ENCODE data around the gene STK36. TPM values are rescaled to one million over a fixed set of nuclear protein-coding genes. Genes with fewer than 3 reads are reported as not detected.

The STK36 gene
- total RNA-seq, 2 experiments from 2014 or later = 9.7 to 21.1 TPM

DNA sequence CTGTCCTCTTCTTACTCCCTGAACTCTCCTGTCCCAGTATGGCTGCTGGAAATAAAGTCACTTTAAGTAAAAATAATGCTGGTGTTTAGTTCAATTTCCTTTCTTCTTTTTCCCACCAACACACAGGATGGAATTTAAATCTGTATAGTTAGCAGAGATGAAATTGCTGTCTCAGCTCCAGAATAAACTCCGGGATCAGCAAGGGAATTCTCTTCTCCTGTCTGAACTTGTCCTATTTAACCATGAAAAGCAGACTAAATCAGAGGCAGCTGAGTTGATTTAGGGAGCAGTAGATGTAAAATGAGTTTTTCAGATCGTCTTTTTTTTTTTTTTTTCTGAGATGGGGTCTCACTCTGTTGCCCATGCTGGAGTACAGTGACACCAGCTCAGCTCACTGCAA, 64.6 kb downstream of the STK36 start:
- Histone ChIP-seq H3K4me1 (ENCODE audit: insufficient read depth, low read length, poor library complexity, severe bottlenecking) (no peaks in the 10 kb centered on the region), H3K4me2 (ENCODE audit: low read length) (no peak overlapping the region), H3K9me2 (ENCODE audit: insufficient read depth, low read length) (no peaks in the 10 kb centered on the region), H3K27ac (ENCODE audit: low read depth, low read length, poor library complexity, severe bottlenecking) (no peak overlapping the region), H4K20me1 (ENCODE audit: insufficient read depth, low read length) (no peaks in the 10 kb centered on the region), H3K9me3 (ENCODE audit: low read length) (no peaks in the 10 kb centered on the region), H3K4me3 (ENCODE audit: low read depth, low read length, poor library complexity, severe bottlenecking) (no peak overlapping the region), H3K36me3 (ENCODE audit: insufficient read depth, low read length) (peaks cover 83% of the 10 kb centered on the region), H2AFZ (ENCODE audit: low read length) (no peak overlapping the region), H3K79me2 (ENCODE audit: insufficient read depth, low read depth, low read length) (peaks cover 13% of the 10 kb centered on the region; the same call in 1 of the 2 replicates)
- no peak for DNase-seq (ENCODE audit: low spot score)
- BruUV-seq (replicated peaks) = no TSS peak
- ChIA-PET POLR2A (no interaction called here), CTCF (ENCODE audit: unreplicated experiment) (no interaction called here)
- intact Hi-C loops (cut with micrococcal nuclease; ENCODE audit: unreplicated experiment) = no loop called here
- no peak for TF ChIP-seq EZH2phosphoT487 (IDR thresholded peaks at IDR 0.05; ENCODE audit: borderline replicate concordance, low read depth, low read length)
- TF ChIP-seq, protein P1, sequence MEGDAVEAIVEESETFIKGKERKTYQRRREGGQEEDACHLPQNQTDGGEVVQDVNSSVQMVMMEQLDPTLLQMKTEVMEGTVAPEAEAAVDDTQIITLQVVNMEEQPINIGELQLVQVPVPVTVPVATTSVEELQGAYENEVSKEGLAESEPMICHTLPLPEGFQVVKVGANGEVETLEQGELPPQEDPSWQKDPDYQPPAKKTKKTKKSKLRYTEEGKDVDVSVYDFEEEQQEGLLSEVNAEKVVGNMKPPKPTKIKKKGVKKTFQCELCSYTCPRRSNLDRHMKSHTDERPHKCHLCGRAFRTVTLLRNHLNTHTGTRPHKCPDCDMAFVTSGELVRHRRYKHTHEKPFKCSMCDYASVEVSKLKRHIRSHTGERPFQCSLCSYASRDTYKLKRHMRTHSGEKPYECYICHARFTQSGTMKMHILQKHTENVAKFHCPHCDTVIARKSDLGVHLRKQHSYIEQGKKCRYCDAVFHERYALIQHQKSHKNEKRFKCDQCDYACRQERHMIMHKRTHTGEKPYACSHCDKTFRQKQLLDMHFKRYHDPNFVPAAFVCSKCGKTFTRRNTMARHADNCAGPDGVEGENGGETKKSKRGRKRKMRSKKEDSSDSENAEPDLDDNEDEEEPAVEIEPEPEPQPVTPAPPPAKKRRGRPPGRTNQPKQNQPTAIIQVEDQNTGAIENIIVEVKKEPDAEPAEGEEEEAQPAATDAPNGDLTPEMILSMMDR (conservative IDR thresholded peaks at IDR 0.05; ENCODE audit: low read length) = no peak

DNA sequence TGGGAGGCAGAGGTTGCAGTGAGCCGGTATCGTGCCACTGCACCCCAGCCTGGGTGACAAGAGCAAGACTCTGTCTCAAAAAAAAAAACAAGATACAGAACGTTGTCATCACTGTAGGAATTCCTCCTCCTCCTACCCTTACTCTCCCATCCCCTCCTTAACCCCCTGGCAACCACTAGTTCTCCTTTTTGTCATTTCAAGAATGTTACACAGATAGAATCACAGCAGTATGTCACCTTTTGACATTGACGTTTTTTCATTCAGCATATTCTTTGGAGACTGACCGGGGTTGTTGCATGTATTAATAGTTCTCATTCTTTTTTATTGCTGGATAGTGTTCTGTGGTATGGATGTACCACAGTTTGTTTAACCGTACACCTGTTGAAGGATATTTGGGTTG, 71.2 kb downstream of the STK36 start:
- no TSS peak for BruUV-seq (replicated peaks)
- Histone ChIP-seq H3K9me3 (ENCODE audit: low read length) (no peaks in the 10 kb centered on the region), H3K4me1 (ENCODE audit: insufficient read depth, low read length, poor library complexity, severe bottlenecking) (no peaks in the 10 kb centered on the region), H3K4me3 (ENCODE audit: low read depth, low read length, poor library complexity, severe bottlenecking) (no peak overlapping the region), H3K36me3 (ENCODE audit: insufficient read depth, low read length) (peaks cover 95% of the 10 kb centered on the region), H4K20me1 (ENCODE audit: insufficient read depth, low read length) (no peaks in the 10 kb centered on the region), H3K79me2 (ENCODE audit: insufficient read depth, low read depth, low read length) (no peaks in the 10 kb centered on the region), H3K27ac (ENCODE audit: low read depth, low read length, poor library complexity, severe bottlenecking) (no peak overlapping the region), H3K9me2 (ENCODE audit: insufficient read depth, low read length) (no peaks in the 10 kb centered on the region), H2AFZ (ENCODE audit: low read length) (no peak overlapping the region), H3K4me2 (ENCODE audit: low read length) (no peak overlapping the region)
- POLR2A ChIA-PET = no interaction called here
- CTCF ChIA-PET (ENCODE audit: unreplicated experiment) = no interaction called here
- TF ChIP-seq EZH2phosphoT487 (IDR thresholded peaks at IDR 0.05; ENCODE audit: borderline replicate concordance, low read depth, low read length) = no peak
- no peak for DNase-seq (ENCODE audit: low spot score)
- intact Hi-C loops (cut with micrococcal nuclease; ENCODE audit: unreplicated experiment) = no loop called here

DNA sequence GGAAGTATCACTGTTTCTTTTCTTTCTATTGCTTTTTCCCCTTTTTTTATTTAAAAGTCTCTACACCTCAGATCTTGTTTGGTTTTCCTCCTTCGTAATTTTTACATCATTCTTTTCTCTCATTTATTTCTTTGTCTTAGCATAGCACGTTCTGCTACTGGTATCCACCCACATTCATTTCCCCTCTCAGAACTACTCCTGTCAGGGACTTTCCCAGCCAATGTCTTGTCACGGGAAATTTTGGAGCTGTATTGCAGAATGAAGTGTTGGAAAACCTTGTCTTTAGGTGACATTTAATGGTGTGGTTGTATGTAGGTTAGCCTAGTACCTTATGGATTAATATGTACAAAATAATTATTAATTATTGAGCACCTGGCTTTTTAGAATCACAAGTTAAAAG, 72.7 kb downstream of the STK36 start:
- H3K9me3 ChIP-seq (ENCODE audit: low read length) = no peaks in the 10 kb centered on the region
- no peak overlapping the region for H3K27ac ChIP-seq (ENCODE audit: low read depth, low read length, poor library complexity, severe bottlenecking)
- H3K4me3 ChIP-seq (ENCODE audit: low read depth, low read length, poor library complexity, severe bottlenecking) = no peak overlapping the region
- H3K36me3 ChIP-seq (ENCODE audit: insufficient read depth, low read length) = peaks cover 95% of the 10 kb centered on the region
- no peaks in the 10 kb centered on the region for H3K9me2 ChIP-seq (ENCODE audit: insufficient read depth, low read length)
- no peak for TF ChIP-seq EZH2phosphoT487 (IDR thresholded peaks at IDR 0.05; ENCODE audit: borderline replicate concordance, low read depth, low read length)
- TF ChIP-seq, protein P1 (conservative IDR thresholded peaks at IDR 0.05; ENCODE audit: low read length) = no peak
- no peak for DNase-seq (ENCODE audit: low spot score)
- H4K20me1 ChIP-seq (ENCODE audit: insufficient read depth, low read length) = no peaks in the 10 kb centered on the region
- CTCF ChIA-PET (ENCODE audit: unreplicated experiment) = no interaction called here
- no peak overlapping the region for H3K4me2 ChIP-seq (ENCODE audit: low read length)
- BruUV-seq (replicated peaks) = no TSS peak
- H3K79me2 ChIP-seq (ENCODE audit: insufficient read depth, low read depth, low read length) = no peaks in the 10 kb centered on the region
- H3K4me1 ChIP-seq (ENCODE audit: insufficient read depth, low read length, poor library complexity, severe bottlenecking) = no peaks in the 10 kb centered on the region
- H2AFZ ChIP-seq (ENCODE audit: low read length) = no peak overlapping the region
- POLR2A ChIA-PET = interaction anchor here (1.0 kb wide), 1 partner anchor 10 kb away, joined by 4 read pairs; no protein-coding TSS in a partner anchor
- intact Hi-C loops (cut with micrococcal nuclease; ENCODE audit: unreplicated experiment) = no loop called here
